ENCODE data around the gene ARMC9. TPM values are rescaled to one million over a fixed set of nuclear protein-coding genes. Genes with fewer than 3 reads are reported as not detected.

ARMC9 gene
- total and polyA plus RNA-seq, 2 donors (not counting 3 experiments of a cell fraction or from before 2014, with no cell fraction given) = 16.4 to 24.2 TPM

DNA sequence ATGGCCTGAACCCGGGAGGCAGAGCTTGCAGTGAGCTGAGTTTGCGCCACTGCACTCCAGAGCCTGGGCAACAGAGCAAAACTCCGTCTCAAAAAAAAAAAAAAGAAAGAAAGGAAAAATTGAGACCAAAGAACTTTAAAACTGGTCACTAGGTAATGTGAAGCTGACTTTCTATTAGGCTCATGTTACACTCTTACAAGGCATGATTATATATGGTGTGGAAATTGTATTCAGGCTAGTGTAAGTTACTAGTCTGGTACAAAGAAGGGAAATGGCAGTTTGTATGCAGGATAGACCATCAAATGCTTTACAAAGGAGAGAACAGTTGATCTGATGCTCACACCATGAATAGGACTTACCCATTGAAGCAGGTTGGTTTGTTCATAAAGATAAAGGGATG is 35.4 kb upstream of the ARMC9 start:
- Histone ChIP-seq H3K36me3 (ENCODE audit: control insufficient read depth in 2 of 2, extremely low read depth in 1 of 2, insufficient read depth in 2 of 2, low read length in 2 of 2) (peaks cover 5 to 14% of the 10 kb centered on the region in 2 experiments), H3K27ac (ENCODE audit: insufficient read depth, low read depth, low read length) (peak overlapping the region; percentile 86), H3K27me3 (ENCODE audit: control insufficient read depth in 2 of 2, insufficient read depth in 2 of 2, low read length in 2 of 2) (no peaks in the 10 kb centered on the region), H3K4me2 (ENCODE audit: insufficient read depth, low read length) (no peak overlapping the region), H3K9ac (replicated peaks; ENCODE audit: extremely low read depth, insufficient read depth, low read length) (no peak overlapping the region), H3K9me3 (replicated peaks; ENCODE audit: control insufficient read depth, insufficient read depth, low read length) (no peaks in the 10 kb centered on the region), H3K4me1 (ENCODE audit: control insufficient read depth, extremely low read depth, insufficient read depth, low read length) (peaks cover 49% of the 10 kb centered on the region), H2AFZ (ENCODE audit: low read depth, low read length) (no peak overlapping the region), H4K20me1 (replicated peaks; ENCODE audit: control insufficient read depth, extremely low read depth, insufficient read depth, low read length) (no peaks in the 10 kb centered on the region), H3K79me2 (ENCODE audit: control insufficient read depth, insufficient read depth, low read length) (no peaks in the 10 kb centered on the region), H3K9me1 (replicated peaks; ENCODE audit: control insufficient read depth, extremely low read depth, insufficient read depth, low read length) (no peaks in the 10 kb centered on the region), H3K4me3 (replicated peaks in 1 of 3; ENCODE audit: insufficient read depth in 1 of 3, low read depth in 1 of 3, low read length in 3 of 3) (no peak overlapping the region)
- TF ChIP-seq MYC (IDR thresholded peaks at IDR 0.05; ENCODE audit: low read depth, low read length) (no peak), POLR2A (IDR thresholded peaks at IDR 0.05; ENCODE audit: low read depth, low read length) (no peak), EZH2 (IDR thresholded peaks at IDR 0.05; ENCODE audit: borderline replicate concordance, low read depth, low read length, severe bottlenecking) (no peak), GATA2 (IDR thresholded peaks at IDR 0.05; ENCODE audit: insufficient read depth, insufficient read length, low read depth, low read length) (no peak), POLR2AphosphoS5 (IDR thresholded peaks at IDR 0.05; ENCODE audit: insufficient read depth, low read depth, low read length) (no peak), FOS (IDR thresholded peaks at IDR 0.05; ENCODE audit: borderline replicate concordance, insufficient read depth, low read length) (no peak)
- TF ChIP-seq, protein P1, sequence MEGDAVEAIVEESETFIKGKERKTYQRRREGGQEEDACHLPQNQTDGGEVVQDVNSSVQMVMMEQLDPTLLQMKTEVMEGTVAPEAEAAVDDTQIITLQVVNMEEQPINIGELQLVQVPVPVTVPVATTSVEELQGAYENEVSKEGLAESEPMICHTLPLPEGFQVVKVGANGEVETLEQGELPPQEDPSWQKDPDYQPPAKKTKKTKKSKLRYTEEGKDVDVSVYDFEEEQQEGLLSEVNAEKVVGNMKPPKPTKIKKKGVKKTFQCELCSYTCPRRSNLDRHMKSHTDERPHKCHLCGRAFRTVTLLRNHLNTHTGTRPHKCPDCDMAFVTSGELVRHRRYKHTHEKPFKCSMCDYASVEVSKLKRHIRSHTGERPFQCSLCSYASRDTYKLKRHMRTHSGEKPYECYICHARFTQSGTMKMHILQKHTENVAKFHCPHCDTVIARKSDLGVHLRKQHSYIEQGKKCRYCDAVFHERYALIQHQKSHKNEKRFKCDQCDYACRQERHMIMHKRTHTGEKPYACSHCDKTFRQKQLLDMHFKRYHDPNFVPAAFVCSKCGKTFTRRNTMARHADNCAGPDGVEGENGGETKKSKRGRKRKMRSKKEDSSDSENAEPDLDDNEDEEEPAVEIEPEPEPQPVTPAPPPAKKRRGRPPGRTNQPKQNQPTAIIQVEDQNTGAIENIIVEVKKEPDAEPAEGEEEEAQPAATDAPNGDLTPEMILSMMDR (IDR thresholded peaks at IDR 0.05; ENCODE audit: extremely low read depth in 1 of 2, insufficient read depth in 1 of 2, low read depth in 1 of 2, low read length in 2 of 2) = no peak
- FAIRE-seq (no peak), DNase-seq (ENCODE audit: low read depth, low spot score) (no peak)
- dilution Hi-C loops (cut with MboI; ENCODE audit: extremely low pct_ligation_motif_present, low sequenced_read_pairs) = no loop called here
- intact Hi-C loops (cut with micrococcal nuclease) = loop anchor here (2.0 kb wide), 2 partner anchors 30 to 40 kb away; no protein-coding TSS in a partner anchor
- ChIA-PET CTCF (interaction anchor here (1.3 kb wide), 2 partner anchors 31 to 52 kb away, joined by 4 to 8 read pairs; no protein-coding TSS in a partner anchor), POLR2A (no interaction called here)
- no TSS peak for BruUV-seq (replicated peaks)

All from endothelial cell of umbilical vein (primary cell).